DOHH2 (cell line): ENCODE measurements around the gene CFAP52.
"Not testable (repeated sequence)": the region's sequence is repeated elsewhere in the genome, so short reads cannot be mapped to it uniquely, and the experiment has no call there.

Experiments
- H3F3A ChIP-seq: fragments of 200-600 bp; sonication (generic), shearing (Covaris generic); 2 replicates; pipeline ENCODE4 v1.6.0; 2016; ENCODE audit warnings: antibody characterized with exemption, mild to moderate bottlenecking; ENCODE audit not compliant: control insufficient read depth, insufficient read depth
- H3K27ac ChIP-seq: fragments of 200-600 bp; sonication (generic); 2 replicates; pipeline ENCODE4 v1.5.1; 2014; ENCODE audit warnings: low read depth, mild to moderate bottlenecking, low read length, moderate library complexity
- H3K27me3 ChIP-seq: fragments of 200-600 bp; sonication (generic); 2 replicates; pipeline ENCODE4 v1.6.1; 2014; ENCODE audit warnings: mild to moderate bottlenecking, low read length, mixed read lengths; ENCODE audit not compliant: control insufficient read depth
- H3K36me3 ChIP-seq: fragments of 200-600 bp; sonication (generic); 2 replicates; pipeline ENCODE4 v1.6.1; 2014; ENCODE audit warnings: mild to moderate bottlenecking, low read length, moderate library complexity, mixed read lengths; ENCODE audit not compliant: control insufficient read depth
- H3K4me1 ChIP-seq: fragments of 200-600 bp; sonication (generic); 2 replicates; pipeline ENCODE4 v1.6.1; 2014; ENCODE audit warnings: mild to moderate bottlenecking, low read length, mixed read lengths; ENCODE audit not compliant: control insufficient read depth
- H3K4me2 ChIP-seq: fragments of 200-600 bp; sonication (generic); 2 replicates; pipeline ENCODE4 v1.6.0; 2014; ENCODE audit warnings: mild to moderate bottlenecking, low read length, moderate library complexity
- H3K4me3 ChIP-seq: fragments of 200-600 bp; sonication (generic); 2 replicates; pipeline ENCODE4 v1.5.1; 2014; ENCODE audit warnings: mild to moderate bottlenecking, low read length, mixed read lengths
- H3K79me2 ChIP-seq: fragments of 200-600 bp; sonication (generic); 2 replicates; pipeline ENCODE4 v1.6.1; 2014; ENCODE audit warnings: mild to moderate bottlenecking, low read length, mixed read lengths; ENCODE audit not compliant: control insufficient read depth
- H3K9me2 ChIP-seq: fragments of 200-600 bp; sonication (generic); replicated peaks from 2 replicates; pipeline ENCODE4 v1.6.1; 2014; ENCODE audit warnings: mild to moderate bottlenecking, low read length, mixed read lengths; ENCODE audit not compliant: control insufficient read depth
- H3K9me3 ChIP-seq: fragments of 200-600 bp; sonication (generic); 2 replicates; pipeline ENCODE4 v1.6.1; 2014; ENCODE audit warnings: antibody characterized with exemption, low read length, mixed read lengths; ENCODE audit not compliant: control insufficient read depth, insufficient read depth
- H4K20me1 ChIP-seq: fragments of 200-600 bp; sonication (generic); 2 replicates; pipeline ENCODE4 v1.6.0; 2014; ENCODE audit warnings: low read depth, mild to moderate bottlenecking, antibody characterized with exemption, low read length, moderate library complexity; ENCODE audit not compliant: control insufficient read depth, insufficient read depth
- CTCF ChIP-seq: fragments of 200-600 bp; sonication (generic); IDR thresholded peaks from one replicate; pipeline ENCODE4 v1.5.1; 2014; ENCODE audit warnings: antibody characterized with exemption, mild to moderate bottlenecking, low read depth, low read length; ENCODE audit not compliant: poor library complexity, severe bottlenecking
- EZH2phosphoT487 ChIP-seq: fragments of 200-600 bp; sonication (generic); IDR thresholded peaks from 2 replicates; pipeline ENCODE4 v1.6.1; 2017; ENCODE audit warnings: borderline replicate concordance, mild to moderate bottlenecking, antibody characterized with exemption, low read length, moderate library complexity, mixed read lengths

CFAP52 gene

GRCh38 chr17:9635340-9635739 lies 58.9 kb downstream of the CFAP52 start:
- H3K9me3 ChIP-seq: no peaks in the 10 kb centered on the region
- no peaks in the 10 kb centered on the region for H3K27me3 ChIP-seq
- H3K9me2 ChIP-seq: no peaks in the 10 kb centered on the region
- H3K27ac ChIP-seq: no peak overlapping the region
- no peaks in the 10 kb centered on the region for H3K4me1 ChIP-seq
- no peaks in the 10 kb centered on the region for H3F3A ChIP-seq
- no peaks in the 10 kb centered on the region for H4K20me1 ChIP-seq
- no peaks in the 10 kb centered on the region for H3K79me2 ChIP-seq
- no peak overlapping the region for H3K4me3 ChIP-seq
- no peak for TF ChIP-seq EZH2phosphoT487
- no peak for TF ChIP-seq CTCF
- no peak overlapping the region for H3K4me2 ChIP-seq
- no peaks in the 10 kb centered on the region for H3K36me3 ChIP-seq

- Histone ChIP-seq H3K9me2 (no peaks in the 10 kb centered on the region), H3K36me3 (no peaks in the 10 kb centered on the region), H3F3A (no peaks in the 10 kb centered on the region), H3K4me3 (no peak overlapping the region), H4K20me1 (no peaks in the 10 kb centered on the region), H3K4me1 (no peaks in the 10 kb centered on the region), H3K27me3 (no peaks in the 10 kb centered on the region), H3K9me3 (no peaks in the 10 kb centered on the region), H3K79me2 (no peaks in the 10 kb centered on the region), H3K4me2 (no peak overlapping the region), H3K27ac (no peak overlapping the region)
- TF ChIP-seq EZH2phosphoT487 (no peak), CTCF (no peak)
Observed at GRCh38 chr17:9636501-9636900, 60.1 kb downstream of the CFAP52 start.

GRCh38 chr17:9640388-9640787 lies 63.9 kb downstream of the CFAP52 start:
- H3K27me3 ChIP-seq, H3F3A ChIP-seq, H4K20me1 ChIP-seq, H3K27ac ChIP-seq, H3K9me2 ChIP-seq, H3K4me3 ChIP-seq, H3K9me3 ChIP-seq, H3K36me3 ChIP-seq, H3K4me2 ChIP-seq, H3K79me2 ChIP-seq: not testable (repeated sequence)
- peaks cover 11% of the 10 kb centered on the region for H3K4me1 ChIP-seq

GRCh38 chr17:9643611-9644010 lies 67.2 kb downstream of the CFAP52 start:
- H3K4me3 ChIP-seq: no peak overlapping the region

More at GRCh38 chr17:9643611-9644010, 67.2 kb downstream of the CFAP52 start:
- no peaks in the 10 kb centered on the region for H3K79me2 ChIP-seq
- TF ChIP-seq CTCF: no peak
- no peak for TF ChIP-seq EZH2phosphoT487
- H3K4me2 ChIP-seq: no peak overlapping the region
- H3K4me1 ChIP-seq: peaks cover 11% of the 10 kb centered on the region
- no peaks in the 10 kb centered on the region for H3K9me2 ChIP-seq
- H3K36me3 ChIP-seq: no peaks in the 10 kb centered on the region
- no peaks in the 10 kb centered on the region for H3K9me3 ChIP-seq
- H4K20me1 ChIP-seq: no peaks in the 10 kb centered on the region
- peaks cover 20% of the 10 kb centered on the region for H3K27me3 ChIP-seq
- no peak overlapping the region for H3K27ac ChIP-seq
- no peaks in the 10 kb centered on the region for H3F3A ChIP-seq
